Testis (tissue), 2 donors: Measurements from ENCODE around the gene OR3A1.

Experiments used
- CTCF ChIP-seq, 3 experiments: fragments of 450-650 bp in 2 of 3; fragments of 200-600 bp in 1 of 3; sonication (generic) in 1 of 3; IDR thresholded peaks; one replicate each; pipeline ENCODE4 v1.5.1; 2016 to 2019; ENCODE audit warnings: antibody characterized with exemption in 3 of 3, mild to moderate bottlenecking in 2 of 3, moderate library complexity in 1 of 3
- POLR2A ChIP-seq: fragments of 450-650 bp; IDR thresholded peaks from one replicate; pipeline ENCODE4 v1.6.1; 2017; ENCODE audit warnings: antibody characterized with exemption, mild to moderate bottlenecking, moderate library complexity

DNA sequence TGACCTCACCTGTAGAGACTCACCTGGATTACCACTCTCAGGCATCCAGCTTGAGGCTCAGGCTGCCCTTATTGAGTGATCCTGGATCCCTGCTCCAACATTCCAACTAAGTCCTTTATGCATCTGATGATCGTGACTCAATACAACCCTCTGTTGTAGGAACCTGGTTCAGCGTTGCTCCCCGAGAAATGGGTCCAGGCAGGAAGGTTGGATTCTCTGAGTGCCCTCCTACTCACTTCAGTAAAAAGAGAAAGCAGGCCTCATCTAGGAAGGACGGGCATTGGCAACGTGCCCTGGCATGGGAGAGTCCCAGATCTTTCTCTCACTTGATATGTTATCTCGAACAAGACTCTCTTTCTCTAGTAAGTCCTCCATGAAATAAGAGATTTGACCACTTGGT lies at the start of gene OR3A1:
- TF ChIP-seq CTCF (IDR thresholded peaks at IDR 0.05) (no peak), POLR2A (no peak)
